ENCODE results near the gene ACAP1. TPM values are rescaled to one million over a fixed set of nuclear protein-coding genes. Genes with fewer than 3 reads are reported as not detected.

The ACAP1 gene
- total RNA-seq, 1 donor from 2014 or later, result 328 TPM

GRCh38 chr17:7382901-7383300, 46.6 kb downstream of the ACAP1 start:
- ATAC-seq (ENCODE audit: low read depth), result no peak
- Mint-ChIP-seq H3K36me3 (ENCODE audit: low read depth) (peaks cover 2% of the 10 kb centered on the region), H3K9me3 (peaks cover 4% of the 10 kb centered on the region), H3K27me3 (peaks cover 29% of the 10 kb centered on the region), H3K4me1 (peaks cover 10% of the 10 kb centered on the region), H3K27ac (no peak overlapping the region), H3K4me3 (no peak overlapping the region)
- ChIA-PET CTCF (no interaction called here), POLR2A (interaction anchor here (1.0 to 1.9 kb wide), 3 partner anchors 11 to 53 kb away, joined by 3 to 7 read pairs (median 4); partner anchors contain the start of genes ACAP1, PLSCR3 and TMEM102)
- DNase-seq, result no peak
- intact Hi-C loops (cut with micrococcal nuclease), result no loop called here
- TF ChIP-seq CTCF (IDR thresholded peaks at IDR 0.05), result no peak

GRCh38 chr17:7383371-7383741, 47.0 kb downstream of the ACAP1 start:
- Mint-ChIP-seq H3K4me1 (peaks cover 10% of the 10 kb centered on the region), H3K27ac (no peak overlapping the region), H3K36me3 (ENCODE audit: low read depth) (peaks cover 2% of the 10 kb centered on the region), H3K9me3 (peaks cover 4% of the 10 kb centered on the region), H3K4me3 (no peak overlapping the region), H3K27me3 (peaks cover 29% of the 10 kb centered on the region)
- ATAC-seq (ENCODE audit: low read depth), result no peak
- no peak for DNase-seq
- POLR2A ChIA-PET, result interaction anchor here (1.0 to 2.0 kb wide), 9 partner anchors 11 to 200 kb away, joined by 3 to 27 read pairs (median 4); partner anchors contain the start of genes ACAP1, MPDU1, PLSCR3 and POLR2A
- no peak for TF ChIP-seq CTCF (IDR thresholded peaks at IDR 0.05)
- CTCF ChIA-PET, result interaction anchor here (1.4 kb wide), 1 partner anchor 28 kb away, joined by 4 read pairs; the partner anchor contains the start of gene TMEM95
- intact Hi-C loops (cut with micrococcal nuclease), result no loop called here

GRCh38 chr17:7383742-7384488, 47.6 kb downstream of the ACAP1 start:
- H3K4me3 Mint-ChIP-seq, result peak overlapping the region; percentile 86
- H3K4me1 Mint-ChIP-seq, result peaks cover 10% of the 10 kb centered on the region
- TF ChIP-seq CTCF (IDR thresholded peaks at IDR 0.05), result no peak
- ChIA-PET CTCF (interaction anchor here (1.4 kb wide), 1 partner anchor 28 kb away, joined by 4 read pairs; the partner anchor contains the start of gene TMEM95), POLR2A (interaction anchor here (0.6 to 2.0 kb wide), 15 partner anchors 10 to 304 kb away, joined by 3 to 27 read pairs (median 4); partner anchors contain the start of genes ACAP1, MPDU1, NEURL4 and PLSCR3)
- peaks cover 4% of the 10 kb centered on the region for H3K9me3 Mint-ChIP-seq
- intact Hi-C loops (cut with micrococcal nuclease), result loop anchor here (1.0 to 2.0 kb wide), 5 partner anchors 10 to 100 kb away; partner anchors contain the start of genes PLSCR3, POLR2A, TMEM102 and TMEM256
- ATAC-seq (ENCODE audit: low read depth) (peak; percentile 98), DNase-seq (peak; percentile 82)
- H3K27ac Mint-ChIP-seq, result peak overlapping the region; percentile 80
- H3K36me3 Mint-ChIP-seq (ENCODE audit: low read depth), result peaks cover 5% of the 10 kb centered on the region
- peaks cover 29% of the 10 kb centered on the region for H3K27me3 Mint-ChIP-seq

GRCh38 chr17:7384489-7385081, 48.3 kb downstream of the ACAP1 start:
- Mint-ChIP-seq H3K9me3 (no peaks in the 10 kb centered on the region), H3K4me3 (peak overlapping the region; percentile 86), H3K4me1 (peaks cover 10% of the 10 kb centered on the region), H3K27me3 (peaks cover 23% of the 10 kb centered on the region), H3K27ac (peak overlapping the region; percentile 80), H3K36me3 (ENCODE audit: low read depth) (peaks cover 10% of the 10 kb centered on the region)
- TF ChIP-seq CTCF (IDR thresholded peaks at IDR 0.05), result no peak
- POLR2A ChIA-PET, result interaction anchor here (0.6 to 2.0 kb wide), 14 partner anchors 10 to 303 kb away, joined by 3 to 27 read pairs (median 4); partner anchors contain the start of genes ACAP1, MPDU1, NEURL4 and PLSCR3
- intact Hi-C loops (cut with micrococcal nuclease), result loop anchor here (1.0 to 2.0 kb wide), 5 partner anchors 10 to 100 kb away; partner anchors contain the start of genes PLSCR3, POLR2A, TMEM102 and TMEM256
- DNase-seq, result no peak
- CTCF ChIA-PET, result interaction anchor here (1.4 kb wide), 1 partner anchor 29 kb away, joined by 4 read pairs; the partner anchor contains the start of gene TMEM95
- ATAC-seq (ENCODE audit: low read depth), result no peak
